ENCODE results near the gene HNRNPL.
"Not testable (repeated sequence)": the region's sequence is repeated elsewhere in the genome, so short reads cannot be mapped to it uniquely, and the experiment has no call there.

Gene HNRNPL

GRCh38 chr19:38796154-38796553, 53.6 kb downstream of the HNRNPL start:
- DNase-seq (ENCODE audit: low read depth, low spot score): no peak
- no peaks in the 10 kb centered on the region for H3K9me3 ChIP-seq (ENCODE audit: low read depth, low read length)
- no peak overlapping the region for H3K4me3 ChIP-seq
- H3K36me3 ChIP-seq (ENCODE audit: insufficient read depth, low read length): no peaks in the 10 kb centered on the region
- no peak overlapping the region for H3K9ac ChIP-seq (ENCODE audit: insufficient read length)
- H3K27ac ChIP-seq: no peak overlapping the region
- TF ChIP-seq EZH2 (IDR thresholded peaks at IDR 0.05) (no peak), POLR2AphosphoS5 (IDR thresholded peaks at IDR 0.05; ENCODE audit: borderline replicate concordance, low read depth, low read length) (no peak), FOXP2 (optimal IDR thresholded peaks at IDR 0.05; ENCODE audit: control extremely low read depth, extremely low read length, insufficient read depth) (no peak)

GRCh38 chr19:38795549-38795948, 54.2 kb downstream of the HNRNPL start:
- no peak overlapping the region for H3K27ac ChIP-seq
- H3K4me3 ChIP-seq: no peak overlapping the region
- no peaks in the 10 kb centered on the region for H3K36me3 ChIP-seq (ENCODE audit: insufficient read depth, low read length)
- H3K9ac ChIP-seq (ENCODE audit: insufficient read length): no peak overlapping the region
- no peaks in the 10 kb centered on the region for H3K9me3 ChIP-seq (ENCODE audit: low read depth, low read length)
- no peak for TF ChIP-seq POLR2AphosphoS5 (IDR thresholded peaks at IDR 0.05; ENCODE audit: borderline replicate concordance, low read depth, low read length)
- TF ChIP-seq EZH2 (IDR thresholded peaks at IDR 0.05): no peak
- TF ChIP-seq FOXP2 (optimal IDR thresholded peaks at IDR 0.05; ENCODE audit: control extremely low read depth, extremely low read length, insufficient read depth): no peak
- no peak for DNase-seq (ENCODE audit: low read depth, low spot score)

GRCh38 chr19:38793671-38794070, 56.1 kb downstream of the HNRNPL start:
- H3K9ac ChIP-seq (ENCODE audit: insufficient read length): no peak overlapping the region
- H3K36me3 ChIP-seq (ENCODE audit: insufficient read depth, low read length): no peaks in the 10 kb centered on the region
- no peak for DNase-seq (ENCODE audit: low read depth, low spot score)
- no peak for TF ChIP-seq EZH2 (IDR thresholded peaks at IDR 0.05)
- no peak for TF ChIP-seq FOXP2 (optimal IDR thresholded peaks at IDR 0.05; ENCODE audit: control extremely low read depth, extremely low read length, insufficient read depth)
- no peak for TF ChIP-seq POLR2AphosphoS5 (IDR thresholded peaks at IDR 0.05; ENCODE audit: borderline replicate concordance, low read depth, low read length)
- no peak overlapping the region for H3K27ac ChIP-seq
- no peak overlapping the region for H3K4me3 ChIP-seq
- H3K9me3 ChIP-seq (ENCODE audit: low read depth, low read length): no peaks in the 10 kb centered on the region

- no peak overlapping the region for H3K4me3 ChIP-seq
- DNase-seq (ENCODE audit: low read depth, low spot score): no peak
Observed at GRCh38 chr19:38793177-38793576, 56.6 kb downstream of the HNRNPL start.

GRCh38 chr19:38792250-38793111, 57.3 kb downstream of the HNRNPL start:
- Histone ChIP-seq H3K4me3 (no peak overlapping the region), H3K9me3 (ENCODE audit: low read depth, low read length) (no peaks in the 10 kb centered on the region), H3K9ac (ENCODE audit: insufficient read length) (no peak overlapping the region), H3K36me3 (ENCODE audit: insufficient read depth, low read length) (no peaks in the 10 kb centered on the region), H3K27ac (no peak overlapping the region)
- DNase-seq (ENCODE audit: low read depth, low spot score): no peak
- TF ChIP-seq FOXP2 (optimal IDR thresholded peaks at IDR 0.05; ENCODE audit: control extremely low read depth, extremely low read length, insufficient read depth): no peak
- TF ChIP-seq POLR2AphosphoS5 (IDR thresholded peaks at IDR 0.05; ENCODE audit: borderline replicate concordance, low read depth, low read length): no peak
- no peak for TF ChIP-seq EZH2 (IDR thresholded peaks at IDR 0.05)

More at GRCh38 chr19:38793177-38793576, 56.6 kb downstream of the HNRNPL start:
- Histone ChIP-seq H3K9me3 (ENCODE audit: low read depth, low read length) (no peaks in the 10 kb centered on the region), H3K36me3 (ENCODE audit: insufficient read depth, low read length) (no peaks in the 10 kb centered on the region), H3K9ac (ENCODE audit: insufficient read length) (no peak overlapping the region), H3K27ac (no peak overlapping the region)
- TF ChIP-seq POLR2AphosphoS5 (IDR thresholded peaks at IDR 0.05; ENCODE audit: borderline replicate concordance, low read depth, low read length): no peak
- TF ChIP-seq EZH2 (IDR thresholded peaks at IDR 0.05): no peak
- TF ChIP-seq FOXP2 (optimal IDR thresholded peaks at IDR 0.05; ENCODE audit: control extremely low read depth, extremely low read length, insufficient read depth): no peak

- not testable (repeated sequence) for H3K27ac ChIP-seq
Observed at GRCh38 chr19:38791451-38792064, 58.2 kb downstream of the HNRNPL start.

GRCh38 chr19:38790507-38791403, 59.0 kb downstream of the HNRNPL start:
- not testable (repeated sequence) for H3K36me3 ChIP-seq (ENCODE audit: insufficient read depth, low read length); H3K4me3 ChIP-seq; H3K27ac ChIP-seq; H3K9ac ChIP-seq (ENCODE audit: insufficient read length); DNase-seq (ENCODE audit: low read depth, low spot score); H3K9me3 ChIP-seq (ENCODE audit: low read depth, low read length)

More at GRCh38 chr19:38791451-38792064, 58.2 kb downstream of the HNRNPL start:
- not testable (repeated sequence) for H3K36me3 ChIP-seq (ENCODE audit: insufficient read depth, low read length); DNase-seq (ENCODE audit: low read depth, low spot score); H3K9me3 ChIP-seq (ENCODE audit: low read depth, low read length); H3K9ac ChIP-seq (ENCODE audit: insufficient read length); H3K4me3 ChIP-seq

GRCh38 chr19:38788478-38789243, 61.1 kb downstream of the HNRNPL start, which contains the start of gene LGALS7B:
LGALS7B (plus strand) TSS chr19:38789200; CDS start chr19:38789227, 27 bp downstream.
- Histone ChIP-seq H3K9me3 (ENCODE audit: low read depth, low read length) (no peaks in the 10 kb centered on the region), H3K36me3 (ENCODE audit: insufficient read depth, low read length) (no peaks in the 10 kb centered on the region), H3K4me3 (no peak within 1 kb of the TSS), H3K9ac (ENCODE audit: insufficient read length) (no peak within 1 kb of the TSS), H3K27ac (no peak within 1 kb of the TSS)
- no peak for TF ChIP-seq EZH2 (IDR thresholded peaks at IDR 0.05)
- TF ChIP-seq POLR2AphosphoS5 (IDR thresholded peaks at IDR 0.05; ENCODE audit: borderline replicate concordance, low read depth, low read length): no peak
- TF ChIP-seq FOXP2 (optimal IDR thresholded peaks at IDR 0.05; ENCODE audit: control extremely low read depth, extremely low read length, insufficient read depth): no peak
- no peak for DNase-seq (ENCODE audit: low read depth, low spot score)
